Left colon (tissue), 2 donors: ENCODE data around the gene TBC1D22B. TPM values are rescaled to one million over a fixed set of nuclear protein-coding genes. Genes with fewer than 3 reads are reported as not detected.

Experiments
- ATAC-seq: fragments of 200-7000 bp; cut with Tn5 transposase; one replicate; pipeline ENCODE4 v1.9.1; 2020; ENCODE audit warnings: mild to moderate bottlenecking, moderate library complexity
- DNase-seq, 2 donors: peaks; one replicate each; pipeline ENCODE4 v3.0.0-alpha.2; 2020
- intact Hi-C, 2 donors: fragments of 100-400 bp; cut with DNase I in 1 of 2; cut with micrococcal nuclease in 1 of 2; formaldehyde crosslinking; loops; one replicate each; pipeline versions ENCODE4 v1.11.2 to v1.14.0; 2022; cut with DNase I, micrococcal nuclease
- total RNA-seq, 2 donors: library from RNA; stranded (reverse); fragmentation: NEBNext Ultra II Directional; extraction: Animal tissue kit (Norgen Biotek cat#: 25700); gene quantifications; one replicate each; pipeline ENCODE4 v1.2.1, GENCODE V29; 2021
- donor health status: DM: no; HTN: no; CAD: no.
- donor health status: DM: yes; HTN: yes; CAD: no.

Gene TBC1D22B
- total RNA-seq, 2 donors from 2014 or later, result 13.4 TPM

- no peak for ATAC-seq
- intact Hi-C loops, result no loop called here
- no peak for DNase-seq
Observed at GRCh38 chr6:37236921-37237320, 20.7 kb upstream of the TBC1D22B start.

DNA sequence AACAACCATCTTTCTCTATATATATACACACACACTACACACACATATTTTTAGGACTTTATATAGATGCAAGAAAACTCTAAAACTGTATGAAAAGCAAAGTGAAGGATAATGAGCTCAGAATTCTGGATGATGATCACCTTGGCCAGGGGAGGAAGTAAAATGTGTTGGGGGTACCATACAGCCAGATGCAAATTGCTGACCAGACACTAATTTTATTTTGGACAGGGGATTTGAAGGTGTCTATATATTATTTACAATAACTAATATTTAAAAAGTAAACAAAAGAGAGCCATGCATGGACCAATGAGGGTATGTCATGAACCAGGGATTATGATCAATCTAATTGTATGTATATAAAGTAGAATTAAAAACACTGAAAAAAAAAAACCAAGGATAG is 19.8 kb upstream of the TBC1D22B start:
- intact Hi-C loops, result no loop called here
- DNase-seq (no peak), ATAC-seq (no peak)

DNA sequence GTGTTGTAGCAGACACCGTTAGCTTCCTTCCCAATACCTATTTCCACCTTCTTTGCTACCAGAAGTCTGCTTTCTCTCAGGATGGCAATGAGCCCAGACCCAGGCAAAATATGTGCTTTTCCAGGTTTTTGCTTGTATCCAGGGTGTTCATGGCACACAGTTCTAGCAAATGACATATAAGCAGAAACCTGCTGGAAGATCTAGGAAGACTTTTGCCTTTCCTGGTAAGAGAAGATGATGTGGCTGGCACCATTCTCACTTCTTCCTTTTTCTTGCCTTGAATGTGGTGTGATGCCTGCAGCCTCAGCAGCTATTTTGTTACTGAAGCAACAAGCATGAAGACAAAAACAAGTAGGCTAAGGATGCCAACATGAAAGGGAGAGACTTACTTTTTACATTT is 19.2 kb upstream of the TBC1D22B start:
- no peak for DNase-seq
- intact Hi-C loops, result no loop called here

GRCh38 chr6:37239526-37239925 is 18.0 kb upstream of the TBC1D22B start:
- ATAC-seq (no peak), DNase-seq (no peak)
- intact Hi-C loops, result no loop called here

More for the DNA sequence above, 19.2 kb upstream of the TBC1D22B start:
- no peak for ATAC-seq

- intact Hi-C loops, result no loop called here
- peak; percentile 88 for DNase-seq
- ATAC-seq, result peak; percentile 80
Observed at GRCh38 chr6:37239950-37240713, 17.4 kb upstream of the TBC1D22B start.

GRCh38 chr6:37241131-37241530 is 16.4 kb upstream of the TBC1D22B start:
- ATAC-seq (no peak), DNase-seq (no peak)
- intact Hi-C loops, result no loop called here

- no peak for DNase-seq
- ATAC-seq, result no peak
- intact Hi-C loops, result no loop called here
Observed at GRCh38 chr6:37241775-37242428, 15.7 kb upstream of the TBC1D22B start.

DNA sequence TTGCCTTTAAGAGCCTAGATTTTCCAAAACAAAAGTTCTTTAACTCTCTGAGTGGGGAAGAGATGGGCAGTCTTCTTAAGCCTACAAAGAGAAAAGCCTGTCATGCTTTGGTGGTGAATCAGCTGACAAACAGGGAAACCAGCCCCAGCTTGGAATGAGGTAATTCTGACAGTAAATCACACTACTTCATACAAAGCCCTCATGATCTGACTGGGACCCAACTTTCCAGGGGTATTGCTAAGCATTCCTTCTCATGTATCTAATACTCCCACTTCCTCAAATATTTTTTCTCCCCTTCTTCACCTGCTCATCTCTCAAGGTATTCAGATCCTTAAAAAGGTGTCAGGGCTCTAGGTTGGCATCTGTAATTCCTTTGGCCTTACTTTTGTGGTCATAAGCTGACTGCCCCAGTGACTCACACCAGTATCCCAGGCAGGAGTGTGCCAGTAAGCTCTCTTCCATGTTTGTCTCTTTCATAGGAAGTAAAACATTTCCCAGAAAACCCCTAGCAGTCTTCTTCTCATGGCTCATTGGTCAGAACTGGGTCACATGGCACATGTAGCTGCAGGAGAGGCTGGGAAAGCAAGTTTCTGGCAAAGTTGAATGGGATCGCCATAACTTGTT is 15.0 kb upstream of the TBC1D22B start:
- intact Hi-C loops, result no loop called here
- DNase-seq (no peak), ATAC-seq (peak; percentile 17)

GRCh38 chr6:37243131-37243815 is 14.3 kb upstream of the TBC1D22B start:
- intact Hi-C loops, result no loop called here
- ATAC-seq (no peak), DNase-seq (no peak)

DNA sequence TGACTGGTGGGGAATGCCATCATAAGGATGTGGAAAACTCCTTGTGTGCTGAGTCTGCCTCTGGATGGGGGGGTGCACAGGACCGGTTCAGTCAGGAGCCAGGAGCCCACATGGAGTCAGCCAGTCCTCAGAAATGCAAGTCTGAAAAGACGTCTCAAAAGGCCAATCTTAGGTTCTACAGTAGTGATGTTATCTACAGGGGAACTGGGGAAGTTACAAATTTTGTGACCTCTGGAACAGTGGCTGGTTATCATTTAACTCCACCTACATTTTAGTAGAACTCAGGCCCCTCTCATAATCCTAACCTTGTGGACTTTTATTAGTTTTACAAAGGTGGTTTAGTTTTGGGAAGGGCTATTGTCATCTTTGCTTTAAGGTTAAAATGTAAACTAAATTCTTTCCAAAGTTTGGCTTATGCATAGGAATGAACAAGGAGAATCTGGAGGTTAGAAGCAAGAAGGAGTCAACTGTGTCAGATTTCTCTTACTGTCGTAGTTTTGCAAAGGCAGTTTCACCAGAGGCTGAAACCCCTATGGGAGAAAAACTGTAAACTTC is 13.7 kb upstream of the TBC1D22B start:
- ATAC-seq, result no peak
- intact Hi-C loops, result no loop called here
- no peak for DNase-seq

- ATAC-seq (peak; percentile 47), DNase-seq (peak; percentile 38 to 76)
- intact Hi-C loops, result no loop called here
Observed at GRCh38 chr6:37244430-37245310, 12.9 kb upstream of the TBC1D22B start.

GRCh38 chr6:37251211-37251780 is 6.3 kb upstream of the TBC1D22B start:
- intact Hi-C loops, result no loop called here
- no peak for ATAC-seq
- no peak for DNase-seq

- ATAC-seq, result peak; percentile 42
- intact Hi-C loops, result no loop called here
- no peak for DNase-seq
Observed at GRCh38 chr6:37253486-37254007, 4.0 kb upstream of the TBC1D22B start.

GRCh38 chr6:37254881-37255280 is 2.7 kb upstream of the TBC1D22B start:
- ATAC-seq, result no peak
- no peak for DNase-seq
- intact Hi-C loops, result no loop called here

GRCh38 chr6:37256692-37257319 is 766 bp upstream of the TBC1D22B start:
- intact Hi-C loops, result no loop called here
- DNase-seq (no peak), ATAC-seq (peak; percentile 12)

GRCh38 chr6:37257320-37257633 is 295 bp upstream of the TBC1D22B start:
- ATAC-seq, result peak; percentile 6
- intact Hi-C loops, result no loop called here
- DNase-seq, result no peak

GRCh38 chr6:37258405-37259105 is 983 bp downstream of the TBC1D22B start:
- no peak for ATAC-seq
- DNase-seq, result no peak
- intact Hi-C loops, result no loop called here
